ENCODE data around the gene MYLK4. TPM values are rescaled to one million over a fixed set of nuclear protein-coding genes. Genes with fewer than 3 reads are reported as not detected.
A peak's percentile ranks its signal among the peaks of the same experiment; 100 is the strongest.

Gene MYLK4
- total and polyA plus RNA-seq, 2 of the 13 experiments (the other 11 are each of a cell fraction or from before 2014, with no cell fraction given) = 0.26 to 0.29 TPM

DNA sequence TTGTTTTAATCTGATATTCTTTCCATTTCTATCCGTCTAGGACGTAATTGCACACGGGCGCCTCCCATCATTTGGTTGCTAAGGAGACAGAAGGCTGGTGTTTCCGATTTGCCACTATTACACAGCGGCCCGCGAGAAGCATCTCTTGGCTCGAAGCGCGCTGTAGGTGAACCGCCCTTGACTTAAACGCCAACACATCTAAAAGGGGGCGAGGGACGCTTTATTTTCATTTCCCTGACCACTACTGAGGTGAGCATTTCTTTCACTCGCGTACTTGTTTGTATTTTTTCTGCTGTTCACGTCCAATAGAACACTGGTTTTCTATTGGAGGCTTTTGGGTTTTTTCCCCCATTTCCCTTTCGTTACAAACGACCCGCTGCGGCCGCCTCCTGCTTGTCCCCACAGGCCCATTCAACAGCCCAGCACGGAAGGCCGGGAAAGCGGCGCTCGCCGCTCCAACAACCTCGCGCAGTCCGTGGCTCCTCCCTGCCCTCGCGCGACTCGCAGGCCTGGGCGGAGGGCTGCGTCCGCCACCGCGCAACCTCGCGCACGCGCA lies 14.0 kb upstream of the MYLK4 start (continued):
- TF ChIP-seq, protein P1, sequence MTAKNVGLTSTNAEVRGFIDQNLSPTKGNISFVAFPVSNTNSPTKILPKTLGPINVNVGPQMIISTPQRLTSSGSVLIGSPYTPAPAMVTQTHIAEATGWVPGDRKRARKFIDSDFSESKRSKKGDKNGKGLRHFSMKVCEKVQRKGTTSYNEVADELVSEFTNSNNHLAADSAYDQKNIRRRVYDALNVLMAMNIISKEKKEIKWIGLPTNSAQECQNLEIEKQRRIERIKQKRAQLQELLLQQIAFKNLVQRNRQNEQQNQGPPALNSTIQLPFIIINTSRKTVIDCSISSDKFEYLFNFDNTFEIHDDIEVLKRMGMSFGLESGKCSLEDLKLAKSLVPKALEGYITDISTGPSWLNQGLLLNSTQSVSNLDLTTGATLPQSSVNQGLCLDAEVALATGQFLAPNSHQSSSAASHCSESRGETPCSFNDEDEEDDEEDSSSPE (CRISPR knock-in tag; IDR thresholded peaks at IDR 0.05) = no peak
- TF ChIP-seq KLF11 (CRISPR knock-in tag; IDR thresholded peaks at IDR 0.05) (0 out of 2 replicates have a peak, but pooled peaks have one; percentile 16), THAP8 (CRISPR knock-in tag; IDR thresholded peaks at IDR 0.05; ENCODE audit: borderline replicate concordance) (no peak), POLR2G (IDR thresholded peaks at IDR 0.05; ENCODE audit: low read depth, low read length) (peak; percentile 90), YEATS2 (CRISPR knock-in tag; IDR thresholded peaks at IDR 0.05; ENCODE audit: borderline replicate concordance) (peak; percentile 81), DR1 (CRISPR knock-in tag; IDR thresholded peaks at IDR 0.05) (0 out of 2 replicates have a peak, but pooled peaks have one; percentile 52), ZNF234 (CRISPR knock-in tag; conservative IDR thresholded peaks at IDR 0.05) (no peak), CHD2 (IDR thresholded peaks at IDR 0.05; ENCODE audit: low read depth, low read length) (peak; percentile 90; the same call in 1 of the 2 replicates), ZBTB25 (CRISPR knock-in tag; IDR thresholded peaks at IDR 0.05) (peak; percentile 17; the same call in 1 of the 2 replicates), RXRA (CRISPR knock-in tag; IDR thresholded peaks at IDR 0.05) (no peak), ZNF317 (CRISPR knock-in tag; IDR thresholded peaks at IDR 0.05) (no peak; the same call in 1 of the 2 replicates), MTF2 (CRISPR knock-in tag; IDR thresholded peaks at IDR 0.05; ENCODE audit: borderline replicate concordance) (0 out of 2 replicates have a peak, but pooled peaks have one; percentile 22)
- TF ChIP-seq, protein P2, sequence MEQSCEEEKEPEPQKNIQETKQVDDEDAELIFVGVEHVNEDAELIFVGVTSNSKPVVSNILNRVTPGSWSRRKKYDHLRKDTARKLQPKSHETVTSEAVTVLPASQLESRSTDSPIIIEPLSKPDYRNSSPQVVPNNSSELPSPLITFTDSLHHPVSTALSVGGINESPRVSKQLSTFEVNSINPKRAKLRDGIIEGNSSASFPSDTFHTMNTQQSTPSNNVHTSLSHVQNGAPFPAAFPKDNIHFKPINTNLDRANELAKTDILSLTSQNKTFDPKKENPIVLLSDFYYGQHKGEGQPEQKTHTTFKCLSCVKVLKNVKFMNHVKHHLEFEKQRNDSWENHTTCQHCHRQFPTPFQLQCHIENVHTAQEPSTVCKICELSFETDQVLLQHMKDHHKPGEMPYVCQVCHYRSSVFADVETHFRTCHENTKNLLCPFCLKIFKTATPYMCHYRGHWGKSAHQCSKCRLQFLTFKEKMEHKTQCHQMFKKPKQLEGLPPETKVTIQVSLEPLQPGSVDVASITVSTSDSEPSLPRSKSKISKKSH (CRISPR knock-in tag; IDR thresholded peaks at IDR 0.05; ENCODE audit: borderline replicate concordance) = no peak; the same call in 1 of the 2 replicates
- TF ChIP-seq, protein P3, sequence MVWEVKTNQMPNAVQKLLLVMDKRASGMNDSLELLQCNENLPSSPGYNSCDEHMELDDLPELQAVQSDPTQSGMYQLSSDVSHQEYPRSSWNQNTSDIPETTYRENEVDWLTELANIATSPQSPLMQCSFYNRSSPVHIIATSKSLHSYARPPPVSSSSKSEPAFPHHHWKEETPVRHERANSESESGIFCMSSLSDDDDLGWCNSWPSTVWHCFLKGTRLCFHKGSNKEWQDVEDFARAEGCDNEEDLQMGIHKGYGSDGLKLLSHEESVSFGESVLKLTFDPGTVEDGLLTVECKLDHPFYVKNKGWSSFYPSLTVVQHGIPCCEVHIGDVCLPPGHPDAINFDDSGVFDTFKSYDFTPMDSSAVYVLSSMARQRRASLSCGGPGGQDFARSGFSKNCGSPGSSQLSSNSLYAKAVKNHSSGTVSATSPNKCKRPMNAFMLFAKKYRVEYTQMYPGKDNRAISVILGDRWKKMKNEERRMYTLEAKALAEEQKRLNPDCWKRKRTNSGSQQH (CRISPR knock-in tag; IDR thresholded peaks at IDR 0.05; ENCODE audit: low read depth) = peak; percentile 54; the same call in 1 of the 2 replicates
- TF ChIP-seq, protein P4, sequence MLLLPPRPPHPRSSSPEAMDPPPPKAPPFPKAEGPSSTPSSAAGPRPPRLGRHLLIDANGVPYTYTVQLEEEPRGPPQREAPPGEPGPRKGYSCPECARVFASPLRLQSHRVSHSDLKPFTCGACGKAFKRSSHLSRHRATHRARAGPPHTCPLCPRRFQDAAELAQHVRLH (CRISPR knock-in tag; IDR thresholded peaks at IDR 0.05; ENCODE audit: borderline replicate concordance, low read depth) = 0 out of 2 replicates have a peak, but pooled peaks have one; percentile 35
- TF ChIP-seq, protein P5, sequence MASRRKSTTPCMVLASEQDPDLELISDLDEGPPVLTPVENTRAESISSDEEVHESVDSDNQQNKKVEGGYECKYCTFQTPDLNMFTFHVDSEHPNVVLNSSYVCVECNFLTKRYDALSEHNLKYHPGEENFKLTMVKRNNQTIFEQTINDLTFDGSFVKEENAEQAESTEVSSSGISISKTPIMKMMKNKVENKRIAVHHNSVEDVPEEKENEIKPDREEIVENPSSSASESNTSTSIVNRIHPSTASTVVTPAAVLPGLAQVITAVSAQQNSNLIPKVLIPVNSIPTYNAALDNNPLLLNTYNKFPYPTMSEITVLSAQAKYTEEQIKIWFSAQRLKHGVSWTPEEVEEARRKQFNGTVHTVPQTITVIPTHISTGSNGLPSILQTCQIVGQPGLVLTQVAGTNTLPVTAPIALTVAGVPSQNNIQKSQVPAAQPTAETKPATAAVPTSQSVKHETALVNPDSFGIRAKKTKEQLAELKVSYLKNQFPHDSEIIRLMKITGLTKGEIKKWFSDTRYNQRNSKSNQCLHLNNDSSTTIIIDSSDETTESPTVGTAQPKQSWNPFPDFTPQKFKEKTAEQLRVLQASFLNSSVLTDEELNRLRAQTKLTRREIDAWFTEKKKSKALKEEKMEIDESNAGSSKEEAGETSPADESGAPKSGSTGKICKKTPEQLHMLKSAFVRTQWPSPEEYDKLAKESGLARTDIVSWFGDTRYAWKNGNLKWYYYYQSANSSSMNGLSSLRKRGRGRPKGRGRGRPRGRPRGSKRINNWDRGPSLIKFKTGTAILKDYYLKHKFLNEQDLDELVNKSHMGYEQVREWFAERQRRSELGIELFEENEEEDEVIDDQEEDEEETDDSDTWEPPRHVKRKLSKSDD (CRISPR knock-in tag; IDR thresholded peaks at IDR 0.05; ENCODE audit: low read depth) = no peak; the same call in 1 of the 2 replicates

Measured in HepG2 (cell line).